ENCODE data around the gene ENTPD8.

Gene ENTPD8

GRCh38 chr9:137409515-137409914 is 31.6 kb downstream of the ENTPD8 start:
- no peak overlapping the region for H2BK120ac ChIP-seq (ENCODE audit: low read depth, low read length)
- no peak overlapping the region for H2AK5ac ChIP-seq (ENCODE audit: low read depth, low read length)
- H3K4ac ChIP-seq (ENCODE audit: low read length): no peak overlapping the region
- H3K79me1 ChIP-seq (ENCODE audit: low read depth, low read length): peaks cover 9% of the 10 kb centered on the region
- H3K18ac ChIP-seq (ENCODE audit: low read length): no peak overlapping the region
- no peak overlapping the region for H3K4me3 ChIP-seq (ENCODE audit: low read length in 2 of 2)
- H2AFZ ChIP-seq (ENCODE audit: low read length): no peak overlapping the region
- WGBS, 2 donors (ENCODE audit: extremely low coverage in 2 of 2, insufficient read length in 2 of 2, insufficient replicate concordance in 1 of 2): no CpG with 5 or more reads among the region's 11 CpGs
- H3K4me1 ChIP-seq (ENCODE audit: control insufficient read depth in 2 of 2, insufficient read depth in 1 of 2, low read depth in 1 of 2, low read length in 2 of 2): peaks cover 10 to 15% of the 10 kb centered on the region in 2 donors
- H2BK12ac ChIP-seq (ENCODE audit: low read length): no peak overlapping the region
- H4K91ac ChIP-seq (ENCODE audit: low read depth, low read length, poor library complexity): no peak overlapping the region
- H3K9ac ChIP-seq (ENCODE audit: low read depth, low read length, poor library complexity): no peak overlapping the region
- no peaks in the 10 kb centered on the region for H3K36me3 ChIP-seq (replicated peaks in 1 of 2; ENCODE audit: control insufficient read depth in 2 of 2, insufficient read depth in 2 of 2, low read length in 2 of 2)
- DNase-seq (ENCODE audit: low spot score): no peak
- H2BK15ac ChIP-seq (ENCODE audit: low read length): no peak overlapping the region
- no peak overlapping the region for H3K4me2 ChIP-seq (ENCODE audit: insufficient read depth, low read length, poor library complexity, severe bottlenecking)
- H3K27me3 ChIP-seq (ENCODE audit: control insufficient read depth in 3 of 3, insufficient read depth in 3 of 3, low read depth in 1 of 3, low read length in 3 of 3): peaks cover 0 to 3% (median 0%) of the 10 kb centered on the region in 3 experiments
- H3K9me3 ChIP-seq (replicated peaks in 1 of 2; ENCODE audit: control insufficient read depth in 2 of 2, insufficient read depth in 1 of 2, low read depth in 1 of 2, low read length in 2 of 2): no peaks in the 10 kb centered on the region
- H2BK5ac ChIP-seq (ENCODE audit: low read length): peak overlapping the region; percentile 39
- no peak overlapping the region for H3K23ac ChIP-seq (ENCODE audit: low read depth, low read length, poor library complexity)
- no peak overlapping the region for H3K14ac ChIP-seq (ENCODE audit: low read length)
- no peak overlapping the region for H3K27ac ChIP-seq (replicated peaks; ENCODE audit: low read length)
- H4K8ac ChIP-seq (ENCODE audit: low read depth, low read length): no peak overlapping the region

- Histone ChIP-seq H3K4me1 (ENCODE audit: control insufficient read depth in 2 of 2, insufficient read depth in 1 of 2, low read depth in 1 of 2, low read length in 2 of 2) (peaks cover 10 to 15% of the 10 kb centered on the region in 2 donors), H2BK12ac (ENCODE audit: low read length) (no peak overlapping the region), H2AK5ac (ENCODE audit: low read depth, low read length) (peak overlapping the region; percentile 20), H3K23ac (ENCODE audit: low read depth, low read length, poor library complexity) (no peak overlapping the region), H2AFZ (ENCODE audit: low read length) (no peak overlapping the region), H3K18ac (ENCODE audit: low read length) (no peak overlapping the region), H2BK5ac (ENCODE audit: low read length) (peak overlapping the region; percentile 2), H3K9me3 (replicated peaks in 1 of 2; ENCODE audit: control insufficient read depth in 2 of 2, insufficient read depth in 1 of 2, low read depth in 1 of 2, low read length in 2 of 2) (no peaks in the 10 kb centered on the region), H3K4me3 (ENCODE audit: low read length in 2 of 2) (no peak overlapping the region), H3K4me2 (ENCODE audit: insufficient read depth, low read length, poor library complexity, severe bottlenecking) (no peak overlapping the region), H3K14ac (ENCODE audit: low read length) (no peak overlapping the region), H4K91ac (ENCODE audit: low read depth, low read length, poor library complexity) (no peak overlapping the region), H4K8ac (ENCODE audit: low read depth, low read length) (no peak overlapping the region), H2BK15ac (ENCODE audit: low read length) (no peak overlapping the region), H3K9ac (ENCODE audit: low read depth, low read length, poor library complexity) (no peak overlapping the region), H3K36me3 (replicated peaks in 1 of 2; ENCODE audit: control insufficient read depth in 2 of 2, insufficient read depth in 2 of 2, low read length in 2 of 2) (no peaks in the 10 kb centered on the region), H3K27ac (replicated peaks; ENCODE audit: low read length) (no peak overlapping the region), H3K27me3 (ENCODE audit: control insufficient read depth in 3 of 3, insufficient read depth in 3 of 3, low read depth in 1 of 3, low read length in 3 of 3) (peaks cover 0 to 3% (median 0%) of the 10 kb centered on the region in 3 experiments), H3K79me1 (ENCODE audit: low read depth, low read length) (peaks cover 9% of the 10 kb centered on the region), H3K4ac (ENCODE audit: low read length) (no peak overlapping the region), H2BK120ac (ENCODE audit: low read depth, low read length) (no peak overlapping the region)
- DNase-seq (ENCODE audit: low spot score): no peak
- WGBS, 2 donors (ENCODE audit: extremely low coverage in 2 of 2, insufficient read length in 2 of 2, insufficient replicate concordance in 1 of 2): no CpG with 5 or more reads among the region's 24 CpGs
Measured at GRCh38 chr9:137408651-137409405, 32.3 kb downstream of the ENTPD8 start.

GRCh38 chr9:137407590-137408300 is 33.4 kb downstream of the ENTPD8 start:
- H3K18ac ChIP-seq (ENCODE audit: low read length): peak overlapping the region; percentile 97
- peak overlapping the region; percentile 96 for H2BK15ac ChIP-seq (ENCODE audit: low read length)
- no peaks in the 10 kb centered on the region for H3K36me3 ChIP-seq (replicated peaks in 1 of 2; ENCODE audit: control insufficient read depth in 2 of 2, insufficient read depth in 2 of 2, low read length in 2 of 2)
- H4K8ac ChIP-seq (ENCODE audit: low read depth, low read length): peak overlapping the region; percentile 17
- H2AFZ ChIP-seq (ENCODE audit: low read length): peak overlapping the region; percentile 90
- peak overlapping the region; percentile 85 for H4K91ac ChIP-seq (ENCODE audit: low read depth, low read length, poor library complexity)
- DNase-seq (ENCODE audit: low spot score): no peak
- peak overlapping the region; percentile 61 for H2BK120ac ChIP-seq (ENCODE audit: low read depth, low read length)
- peak overlapping the region; percentile 75 for H2BK5ac ChIP-seq (ENCODE audit: low read length)
- peak overlapping the region; percentile 99 for H2AK5ac ChIP-seq (ENCODE audit: low read depth, low read length)
- H3K9me3 ChIP-seq (replicated peaks in 1 of 2; ENCODE audit: control insufficient read depth in 2 of 2, insufficient read depth in 1 of 2, low read depth in 1 of 2, low read length in 2 of 2): no peaks in the 10 kb centered on the region
- H3K9ac ChIP-seq (ENCODE audit: low read depth, low read length, poor library complexity): no peak overlapping the region
- H3K4me1 ChIP-seq (ENCODE audit: control insufficient read depth in 2 of 2, insufficient read depth in 1 of 2, low read depth in 1 of 2, low read length in 2 of 2): peaks cover 10 to 15% of the 10 kb centered on the region in 2 donors
- no peak overlapping the region for H3K4me3 ChIP-seq (ENCODE audit: low read length in 2 of 2)
- H3K79me1 ChIP-seq (ENCODE audit: low read depth, low read length): peaks cover 9% of the 10 kb centered on the region
- H2BK12ac ChIP-seq (ENCODE audit: low read length): peak overlapping the region; percentile 58
- H3K14ac ChIP-seq (ENCODE audit: low read length): peak overlapping the region; percentile 97
- no CpG with 5 or more reads among the region's 31 CpGs for WGBS, 2 donors (ENCODE audit: extremely low coverage in 2 of 2, insufficient read length in 2 of 2, insufficient replicate concordance in 1 of 2)
- peak overlapping the region; percentile 65 for H3K23ac ChIP-seq (ENCODE audit: low read depth, low read length, poor library complexity)
- no peak overlapping the region for H3K4ac ChIP-seq (ENCODE audit: low read length)
- H3K27ac ChIP-seq (replicated peaks; ENCODE audit: low read length): no peak overlapping the region
- H3K27me3 ChIP-seq (ENCODE audit: control insufficient read depth in 3 of 3, insufficient read depth in 3 of 3, low read depth in 1 of 3, low read length in 3 of 3): peaks cover 0 to 5% (median 0%) of the 10 kb centered on the region in 3 experiments
- H3K4me2 ChIP-seq (ENCODE audit: insufficient read depth, low read length, poor library complexity, severe bottlenecking): peak overlapping the region; percentile 65
